Testis (tissue), 2 donors: ENCODE results near the gene ZNF674.

Experiments used
- POLR2A ChIP-seq: fragments of 450-650 bp; IDR thresholded peaks from one replicate; pipeline ENCODE4 v1.6.1; 2017; ENCODE audit warnings: antibody characterized with exemption, mild to moderate bottlenecking, moderate library complexity
- TF ChIP-seq, protein P1 (sequence below), 3 experiments: fragments of 450-650 bp in 2 of 3; fragments of 200-600 bp in 1 of 3; sonication (generic) in 1 of 3; IDR thresholded peaks; one replicate each; pipeline ENCODE4 v1.5.1; 2016 to 2019; ENCODE audit warnings: antibody characterized with exemption in 3 of 3, mild to moderate bottlenecking in 2 of 3, moderate library complexity in 1 of 3

DNA sequence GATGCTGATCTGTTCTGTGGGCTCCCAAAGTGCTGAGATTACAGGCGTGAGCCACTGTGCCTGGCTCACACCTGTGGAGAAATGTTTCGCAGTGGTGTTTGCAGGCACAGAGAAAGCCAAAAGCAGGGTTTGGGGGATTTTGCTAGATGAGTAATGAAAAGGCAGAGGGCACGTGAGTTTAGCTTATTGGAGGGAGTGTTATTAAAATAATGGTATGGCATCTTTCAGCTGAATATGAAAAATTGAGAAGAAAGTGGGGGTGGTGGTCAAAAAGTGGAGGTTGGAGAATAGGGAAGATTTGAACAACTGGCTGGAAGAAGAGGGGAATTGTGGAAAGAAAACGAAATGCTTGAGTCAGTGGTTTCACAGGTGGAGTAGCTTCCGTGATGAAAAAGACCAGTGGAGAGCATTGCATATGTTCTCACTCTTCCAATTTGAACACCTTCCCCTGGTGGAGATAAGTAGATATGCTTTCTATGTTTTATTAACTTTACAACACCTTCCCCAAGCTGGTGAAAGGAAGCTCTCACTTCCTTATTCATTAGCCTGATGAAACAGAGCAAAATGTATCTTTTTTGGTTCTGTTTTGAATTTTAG is 27.2 kb upstream of the ZNF674 start:
- TF ChIP-seq, protein P1, sequence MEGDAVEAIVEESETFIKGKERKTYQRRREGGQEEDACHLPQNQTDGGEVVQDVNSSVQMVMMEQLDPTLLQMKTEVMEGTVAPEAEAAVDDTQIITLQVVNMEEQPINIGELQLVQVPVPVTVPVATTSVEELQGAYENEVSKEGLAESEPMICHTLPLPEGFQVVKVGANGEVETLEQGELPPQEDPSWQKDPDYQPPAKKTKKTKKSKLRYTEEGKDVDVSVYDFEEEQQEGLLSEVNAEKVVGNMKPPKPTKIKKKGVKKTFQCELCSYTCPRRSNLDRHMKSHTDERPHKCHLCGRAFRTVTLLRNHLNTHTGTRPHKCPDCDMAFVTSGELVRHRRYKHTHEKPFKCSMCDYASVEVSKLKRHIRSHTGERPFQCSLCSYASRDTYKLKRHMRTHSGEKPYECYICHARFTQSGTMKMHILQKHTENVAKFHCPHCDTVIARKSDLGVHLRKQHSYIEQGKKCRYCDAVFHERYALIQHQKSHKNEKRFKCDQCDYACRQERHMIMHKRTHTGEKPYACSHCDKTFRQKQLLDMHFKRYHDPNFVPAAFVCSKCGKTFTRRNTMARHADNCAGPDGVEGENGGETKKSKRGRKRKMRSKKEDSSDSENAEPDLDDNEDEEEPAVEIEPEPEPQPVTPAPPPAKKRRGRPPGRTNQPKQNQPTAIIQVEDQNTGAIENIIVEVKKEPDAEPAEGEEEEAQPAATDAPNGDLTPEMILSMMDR (IDR thresholded peaks at IDR 0.05): no peak
- no peak for TF ChIP-seq POLR2A
